ENCODE measurements around the gene TCF7L1. TPM values are rescaled to one million over a fixed set of nuclear protein-coding genes. Genes with fewer than 3 reads are reported as not detected.

The TCF7L1 gene
- total RNA-seq, 1 donor from 2014 or later: 1.4 TPM

DNA sequence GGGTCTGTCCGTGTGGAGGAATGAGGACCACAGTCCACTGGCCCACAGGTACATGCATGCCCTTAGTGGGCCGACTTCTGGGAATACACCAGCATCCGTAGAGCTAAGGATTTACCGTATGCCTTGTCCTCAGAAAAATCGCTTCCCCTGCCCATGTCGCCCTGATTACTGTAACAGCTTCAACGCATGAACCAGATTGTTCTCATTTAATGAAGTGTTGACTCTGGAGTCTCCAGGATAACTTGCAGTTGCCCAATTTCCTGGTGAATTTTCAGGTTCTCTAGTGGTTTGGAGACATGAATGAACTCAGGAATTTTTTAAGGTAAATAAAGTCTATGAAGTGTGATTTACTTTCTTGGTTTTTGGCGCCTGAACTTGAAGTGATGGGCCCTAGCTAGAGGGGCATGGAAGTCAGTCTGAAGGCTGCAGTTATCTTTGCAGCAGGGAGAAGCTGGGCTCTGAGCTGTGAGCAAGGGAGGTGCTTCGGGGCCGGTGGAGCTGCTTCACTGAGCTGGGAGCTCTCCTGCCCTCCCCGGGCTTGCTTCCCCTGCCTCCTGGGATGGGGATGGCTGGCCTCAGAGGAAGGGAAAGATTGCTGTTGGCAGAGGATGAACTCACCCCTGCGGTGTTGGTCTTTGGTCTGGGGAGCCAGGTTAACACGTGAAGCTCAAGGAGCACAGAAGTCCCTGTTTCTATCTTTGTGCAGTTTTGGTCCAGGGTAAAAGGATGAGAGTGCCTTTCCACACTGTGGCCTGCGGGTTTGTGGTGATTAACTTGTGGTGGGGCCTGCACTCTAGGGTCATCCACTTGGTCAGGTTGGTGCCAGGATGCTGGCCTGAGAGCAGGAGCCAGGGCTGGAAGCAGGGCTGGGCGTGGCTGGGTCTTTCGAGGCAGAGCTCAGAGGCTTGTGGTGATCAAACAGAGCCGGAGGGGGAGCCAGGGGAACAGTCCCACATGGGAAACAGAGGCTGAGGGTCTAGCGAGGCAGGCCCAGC, 28.1 kb downstream of the TCF7L1 start:
- TF ChIP-seq CTCF (conservative IDR thresholded peaks at IDR 0.05; ENCODE audit: low read depth, low read length): no peak

GRCh38 chr2:85162746-85163301, 29.6 kb downstream of the TCF7L1 start:
- DNase-seq (ENCODE audit: low read depth): no peak
- H3K4me3 ChIP-seq (ENCODE audit: low read depth, low read length): no peak overlapping the region
- TF ChIP-seq CTCF (conservative IDR thresholded peaks at IDR 0.05; ENCODE audit: low read depth, low read length): no peak

More for the DNA sequence above, 28.1 kb downstream of the TCF7L1 start:
- no peak overlapping the region for H3K4me3 ChIP-seq (ENCODE audit: low read depth, low read length)
- DNase-seq (ENCODE audit: low read depth): no peak

DNA sequence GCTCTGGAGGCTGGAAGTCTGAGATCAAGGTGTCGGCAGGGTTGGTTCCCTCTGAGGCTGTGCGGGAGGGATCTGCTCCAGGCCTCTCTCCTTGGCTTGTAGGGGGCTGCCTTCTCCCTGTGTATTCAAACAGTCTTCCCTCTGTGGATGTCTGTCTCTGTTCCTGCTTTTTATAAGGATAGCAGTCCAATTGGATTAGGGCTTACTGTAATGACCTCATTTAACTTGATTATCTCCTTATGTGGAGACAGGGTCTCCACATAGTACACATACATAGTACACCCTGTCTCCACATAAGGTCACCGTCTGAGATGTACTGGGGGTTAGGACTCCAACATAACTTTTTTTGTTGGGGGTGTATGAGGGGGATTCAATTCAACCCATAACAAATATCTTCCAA, 30.5 kb downstream of the TCF7L1 start:
- DNase-seq (ENCODE audit: low read depth): no peak
- TF ChIP-seq CTCF (conservative IDR thresholded peaks at IDR 0.05; ENCODE audit: low read depth, low read length): no peak

GRCh38 chr2:85164145-85164569, 31.0 kb downstream of the TCF7L1 start:
- no peak overlapping the region for H3K4me3 ChIP-seq (ENCODE audit: low read depth, low read length)
- DNase-seq (ENCODE audit: low read depth): no peak
- no peak for TF ChIP-seq CTCF (conservative IDR thresholded peaks at IDR 0.05; ENCODE audit: low read depth, low read length)

More for the DNA sequence above, 30.5 kb downstream of the TCF7L1 start:
- H3K4me3 ChIP-seq (ENCODE audit: low read depth, low read length): no peak overlapping the region

DNA sequence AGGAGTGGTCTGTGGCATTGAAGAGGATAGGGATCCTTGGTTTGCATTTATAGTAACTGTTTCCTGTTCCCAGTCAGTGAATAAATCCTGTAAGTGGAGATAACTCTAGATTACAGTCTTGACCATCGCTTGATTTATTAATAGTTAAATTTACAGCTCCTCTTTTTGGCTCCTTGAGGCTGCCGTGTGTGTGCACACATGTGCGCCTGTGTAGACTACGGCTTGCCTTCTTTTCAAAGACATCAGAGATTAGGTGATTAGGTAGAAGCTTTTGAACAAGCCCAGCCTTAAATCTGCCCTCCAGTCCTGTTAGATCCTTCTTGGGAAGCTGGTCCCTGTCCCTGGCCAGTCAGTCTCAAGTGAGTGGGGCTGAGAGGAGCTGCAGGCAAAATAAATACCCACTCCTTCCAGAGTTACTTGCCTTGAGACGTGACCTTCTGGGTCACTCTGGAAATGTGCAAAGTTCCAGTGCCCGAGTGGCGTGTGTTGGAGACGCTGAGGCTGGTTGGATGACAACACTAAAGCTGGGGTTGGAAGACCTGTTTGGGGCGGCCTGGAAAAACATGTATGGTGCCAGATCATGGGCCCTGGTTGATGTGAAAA, 32.0 kb downstream of the TCF7L1 start:
- no peak for DNase-seq (ENCODE audit: low read depth)
- TF ChIP-seq CTCF (conservative IDR thresholded peaks at IDR 0.05; ENCODE audit: low read depth, low read length): no peak

DNA sequence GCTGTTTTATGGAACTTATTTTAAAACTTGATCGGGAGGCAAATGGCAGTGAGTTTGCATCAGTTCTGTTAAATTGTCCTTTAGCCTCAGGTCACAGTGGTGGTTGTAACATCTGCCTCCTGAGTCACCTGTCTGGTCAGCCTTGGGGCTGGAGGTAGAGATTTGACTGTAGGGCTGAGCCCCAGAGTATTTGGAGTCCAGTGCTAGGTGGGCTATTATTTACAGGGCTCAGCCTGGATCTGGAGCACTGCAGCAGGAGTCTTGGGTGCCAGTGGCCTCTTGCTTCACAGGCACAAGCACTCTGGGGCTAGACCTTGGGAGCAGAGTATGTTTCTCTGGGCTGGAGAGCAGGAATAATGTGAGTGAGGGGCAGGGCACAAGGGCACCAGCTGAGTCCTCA, 32.8 kb downstream of the TCF7L1 start:
- TF ChIP-seq CTCF (conservative IDR thresholded peaks at IDR 0.05; ENCODE audit: low read depth, low read length): no peak
- DNase-seq (ENCODE audit: low read depth): no peak
- H3K4me3 ChIP-seq (ENCODE audit: low read depth, low read length): no peak overlapping the region

More for the DNA sequence above, 32.0 kb downstream of the TCF7L1 start:
- H3K4me3 ChIP-seq (ENCODE audit: low read depth, low read length): no peak overlapping the region
